IMR-90 (cell line): ENCODE data around the gene REXO1. TPM values are rescaled to one million over a fixed set of nuclear protein-coding genes. Genes with fewer than 3 reads are reported as not detected.

ENCODE experiments used
- ATAC-seq: fragments of 200-7000 bp; cut with Tn5 transposase; 2 replicates; pipeline ENCODE4 v1.9.1; 2020; ENCODE audit warnings: low read depth, mild to moderate bottlenecking, moderate library complexity
- BruUV-seq: library from RNA; stranded (reverse); fragments of 400-500 nt; replicated peaks from 2 replicates; lab custom pipeline; 2021; lab: Mats Ljungman, UMichigan
- CTCF ChIA-PET: fragments of 300-600 bp; formaldehyde crosslinking; extraction: SDS; loops from one replicate; lab custom pipeline; 2021; ENCODE audit warnings: antibody characterized with exemption; lab: Yijun Ruan, JAX
- POLR2A ChIA-PET: fragments of 300-600 bp; sonication (Branson Sonifier 250); formaldehyde crosslinking; loops from one replicate; lab custom pipeline; 2022; ENCODE audit warnings: antibody characterized with exemption; ENCODE audit not compliant: unreplicated experiment; lab: Charles Lee
- DNase-seq: peaks from one replicate; pipeline ENCODE4 v3.0.0; 2013
- H2AFZ ChIP-seq: replicated peaks from 2 replicates; pipeline ENCODE3; 2013; ENCODE audit warnings: low read length, mild to moderate bottlenecking; ENCODE audit not compliant: poor library complexity
- H2AK5ac ChIP-seq: 2 replicates; pipeline ENCODE4 v1.6.1; 2013; ENCODE audit warnings: low read depth, low read length, inconsistent platforms
- H2AK9ac ChIP-seq: replicated peaks from 2 replicates; pipeline ENCODE3; 2013; ENCODE audit warnings: mild to moderate bottlenecking, low read depth, low read length, moderate library complexity; ENCODE audit not compliant: poor library complexity
- H2BK120ac ChIP-seq: 2 replicates; pipeline ENCODE4 v1.6.1; 2013; ENCODE audit warnings: low read depth, low read length, inconsistent platforms
- H2BK15ac ChIP-seq: 3 replicates; pipeline ENCODE4 v1.6.1; 2013; ENCODE audit warnings: low read depth, low read length, inconsistent platforms
- H2BK20ac ChIP-seq: 2 replicates; pipeline ENCODE4 v1.6.1; 2013; ENCODE audit warnings: low read depth, mild to moderate bottlenecking, inconsistent platforms, low read length, moderate library complexity
- H2BK5ac ChIP-seq: 2 replicates; pipeline ENCODE4 v1.6.1; 2013; ENCODE audit warnings: mild to moderate bottlenecking, low read depth, low read length, inconsistent platforms; ENCODE audit not compliant: poor library complexity, severe bottlenecking
- H3K14ac ChIP-seq: replicated peaks from 2 replicates; pipeline ENCODE4 v1.6.1; 2013; ENCODE audit warnings: low read depth, low read length, inconsistent platforms
- H3K18ac ChIP-seq: 2 replicates; pipeline ENCODE4 v1.6.1; 2013; ENCODE audit warnings: low read depth, low read length, control low read depth
- H3K23ac ChIP-seq: 2 replicates; pipeline ENCODE4 v1.6.1; 2013; ENCODE audit warnings: low read depth, low read length, inconsistent platforms
- H3K27ac ChIP-seq: 2 replicates; pipeline ENCODE4 v1.5.1; 2013; ENCODE audit warnings: mild to moderate bottlenecking, control low read depth, low read length; ENCODE audit not compliant: insufficient read depth
- H3K27me3 ChIP-seq: 2 replicates; pipeline ENCODE4 v1.6.1; 2013; ENCODE audit warnings: low read length; ENCODE audit not compliant: control insufficient read depth, insufficient read depth
- H3K36me3 ChIP-seq: 2 replicates; pipeline ENCODE4 v1.6.1; 2013; ENCODE audit warnings: low read length, mixed read lengths; ENCODE audit not compliant: control insufficient read depth, insufficient read depth
- H3K4ac ChIP-seq: 2 replicates; pipeline ENCODE4 v1.6.1; 2013; ENCODE audit warnings: low read depth, low read length, inconsistent platforms
- H3K4me1 ChIP-seq: 2 replicates; pipeline ENCODE4 v1.6.1; 2013; ENCODE audit warnings: low read length, mixed read lengths; ENCODE audit not compliant: control insufficient read depth, insufficient read depth
- H3K4me2 ChIP-seq: 2 replicates; pipeline ENCODE4 v1.6.1; 2013; ENCODE audit warnings: low read depth, mild to moderate bottlenecking, control low read depth, low read length, moderate library complexity
- H3K4me3 ChIP-seq: 2 replicates; pipeline ENCODE4 v1.5.1; 2013; ENCODE audit warnings: low read depth, mild to moderate bottlenecking, control low read depth, low read length, moderate library complexity; ENCODE audit not compliant: insufficient read depth
- H3K56ac ChIP-seq: 2 replicates; pipeline ENCODE4 v1.6.1; 2013; ENCODE audit warnings: low read length, inconsistent platforms; ENCODE audit not compliant: insufficient read depth; ENCODE audit errors: extremely low read depth
- H3K79me1 ChIP-seq, 2 experiments: 2 replicates each; pipeline ENCODE4 v1.6.1; 2013; ENCODE audit warnings: low read length in 2 of 2, inconsistent platforms in 1 of 2, low read depth in 1 of 2
- H3K9ac ChIP-seq: 2 replicates; pipeline ENCODE4 v1.6.1; 2013; ENCODE audit warnings: low read depth, low read length, control low read depth
- H3K9me1 ChIP-seq: 2 replicates; pipeline ENCODE4 v1.6.1; 2013; ENCODE audit warnings: low read length, inconsistent platforms; ENCODE audit not compliant: insufficient read depth
- H3K9me3 ChIP-seq: 2 replicates; pipeline ENCODE4 v1.6.1; 2013; ENCODE audit warnings: low read length; ENCODE audit not compliant: control insufficient read depth, insufficient read depth
- H4K20me1 ChIP-seq: 2 replicates; pipeline ENCODE4 v1.6.1; 2013; ENCODE audit warnings: low read length, inconsistent platforms; ENCODE audit not compliant: insufficient read depth
- H4K5ac ChIP-seq: 2 replicates; pipeline ENCODE4 v1.6.1; 2013; ENCODE audit warnings: mild to moderate bottlenecking, low read depth, low read length, control low read depth
- H4K8ac ChIP-seq, 2 experiments: 2 replicates each; pipeline ENCODE4 v1.6.1; 2013; ENCODE audit warnings: low read depth in 2 of 2, low read length in 2 of 2, control low read depth in 1 of 2, inconsistent platforms in 1 of 2
- H4K91ac ChIP-seq: 2 replicates; pipeline ENCODE4 v1.6.1; 2013; ENCODE audit warnings: low read depth, low read length, inconsistent platforms; ENCODE audit not compliant: insufficient read depth
- BHLHE40 ChIP-seq: fragments of 150-350 bp; IDR thresholded peaks from 2 replicates; pipeline ENCODE4 v1.6.1; 2016; ENCODE audit warnings: mild to moderate bottlenecking, low read depth, low read length
- CEBPB ChIP-seq: IDR thresholded peaks from 2 replicates; pipeline ENCODE4 v1.6.1; 2012; ENCODE audit warnings: low read depth, low read length, improper control_type of control experiment
- CHD1 ChIP-seq: IDR thresholded peaks from 2 replicates; pipeline ENCODE4 v1.6.1; 2012; ENCODE audit warnings: low read depth, low read length, improper control_type of control experiment
- FOS ChIP-seq: fragments of 150-350 bp; IDR thresholded peaks from 2 replicates; pipeline ENCODE4 v1.6.1; 2016; ENCODE audit warnings: low read depth, low read length
- MAFK ChIP-seq: IDR thresholded peaks from 2 replicates; pipeline ENCODE4 v1.6.1; 2012; ENCODE audit warnings: low read depth, low read length, improper control_type of control experiment
- MAZ ChIP-seq: IDR thresholded peaks from 2 replicates; pipeline ENCODE4 v1.6.1; 2012; ENCODE audit warnings: low read depth, mild to moderate bottlenecking, low read length, improper control_type of control experiment, moderate library complexity, borderline replicate concordance
- MXI1 ChIP-seq: IDR thresholded peaks from 2 replicates; pipeline ENCODE4 v1.6.1; 2012; ENCODE audit warnings: low read depth, mild to moderate bottlenecking, low read length, moderate library complexity, borderline replicate concordance
- POLR2A ChIP-seq: IDR thresholded peaks from 2 replicates; pipeline ENCODE4 v1.6.1; 2012; ENCODE audit warnings: mild to moderate bottlenecking, low read depth, low read length
- RAD21 ChIP-seq: IDR thresholded peaks from 2 replicates; pipeline ENCODE4 v1.6.1; 2012; ENCODE audit warnings: low read length, improper control_type of control experiment
- RCOR1 ChIP-seq: IDR thresholded peaks from 2 replicates; pipeline ENCODE4 v1.6.1; 2012; ENCODE audit warnings: mild to moderate bottlenecking, low read length, improper control_type of control experiment; ENCODE audit not compliant: insufficient replicate concordance
- RFX5 ChIP-seq: IDR thresholded peaks from 2 replicates; pipeline ENCODE4 v1.8.0; 2012; ENCODE audit warnings: low read depth, mild to moderate bottlenecking, low read length, moderate library complexity
- SMC3 ChIP-seq: fragments of 150-350 bp; IDR thresholded peaks from 2 replicates; pipeline ENCODE4 v1.6.1; 2016; ENCODE audit warnings: low read depth, mild to moderate bottlenecking, antibody characterized with exemption, low read length, moderate library complexity
- WGBS, 2 experiments: methylation state at CpG; one replicate each; pipeline versions ENCODE4 v1.1.5 to v1.1.7; 2013; ENCODE audit warnings: missing lambda C conversion rate in 2 of 2; ENCODE audit not compliant: insufficient read length in 1 of 2; ENCODE audit errors: extremely low coverage in 2 of 2; 5-methylcytosine and 5-hydroxymethylcytosine counted together
- dilution Hi-C: fragments of 300-500 bp; cut with HindIII; formaldehyde crosslinking; loops from one replicate; pipeline ENCODE4 v1.14.3; 2018; ENCODE audit warnings: low sequenced_read_pairs; ENCODE audit not compliant: unreplicated experiment
- in situ Hi-C: fragments of 300-500 bp; cut with MboI; formaldehyde crosslinking; loops from 3 replicates; pipeline ENCODE4 v1.14.3; 2019; ENCODE audit warnings: low sequenced_read_pairs, inconsistent platforms, mixed read lengths
- intact Hi-C: fragments of 100-400 bp; cut with micrococcal nuclease; formaldehyde crosslinking; loops from 2 replicates; pipeline ENCODE4 v1.10.0; 2022
- polyA plus RNA-seq, 3 experiments: library from polyadenylated mRNA; depleted of rRNA; stranded (reverse); fragments of >200 nt; gene quantifications; 2 replicates each; pipeline ENCODE4 v1.2.3, GENCODE V29; 2012; ENCODE audit warnings: low replicate concordance in 1 of 3
- total RNA-seq: library from RNA; depleted of rRNA; stranded (reverse); fragments of >200 nt; gene quantifications from 2 replicates; pipeline ENCODE4 v1.2.3, GENCODE V29; 2012
- TF ChIP-seq, protein P1 (sequence below): fragments of 150-350 bp; IDR thresholded peaks from 2 replicates; pipeline ENCODE4 v1.6.1; 2016; ENCODE audit warnings: low read depth, mild to moderate bottlenecking, low read length, moderate library complexity, borderline replicate concordance
- TF ChIP-seq, protein P2 (sequence below): conservative IDR thresholded peaks from 2 replicates; pipeline ENCODE4 v1.5.1; 2012; ENCODE audit warnings: mild to moderate bottlenecking, low read depth, low read length, improper control_type of control experiment
- TF ChIP-seq, protein P3 (sequence below): fragments of 150-350 bp; IDR thresholded peaks from 2 replicates; pipeline ENCODE4 v1.6.1; 2017; ENCODE audit warnings: mild to moderate bottlenecking, antibody characterized with exemption, low read length, low read depth

Gene REXO1
- total and polyA plus RNA-seq, 2 of the 4 experiments (the other 2 are of a cell fraction): 1.4 to 63.7 TPM

DNA sequence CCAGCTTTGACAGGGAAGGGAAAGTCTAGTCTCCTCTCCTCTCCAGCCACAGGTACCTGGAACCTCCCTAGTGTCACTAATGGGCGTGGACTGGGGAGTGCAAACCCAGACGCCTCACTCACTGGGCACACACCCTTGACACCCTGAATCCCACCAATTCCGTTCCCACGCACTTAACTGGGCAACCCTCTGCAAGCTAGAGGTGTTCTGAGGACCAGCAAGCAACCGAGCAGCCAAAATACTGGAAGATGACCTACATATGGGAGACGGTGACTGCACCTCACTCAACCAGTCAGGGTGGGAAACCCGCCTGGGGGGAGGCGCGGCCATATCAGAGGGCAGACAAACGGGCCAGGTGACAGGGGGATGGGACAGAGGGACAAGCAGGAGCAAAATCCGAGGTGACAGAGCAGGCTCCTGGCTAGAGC is 36.0 kb upstream of the REXO1 start:
- peak overlapping the region; percentile 63 for H3K14ac ChIP-seq
- H3K18ac ChIP-seq: no peak overlapping the region
- peak overlapping the region; percentile 85; the same call in 1 of the 2 replicates for H2AK5ac ChIP-seq
- in situ Hi-C loops: no loop called here
- H2AFZ ChIP-seq: peak overlapping the region; percentile 69
- no peak overlapping the region for H2BK20ac ChIP-seq
- POLR2A ChIA-PET: no interaction called here
- no peak overlapping the region for H2BK5ac ChIP-seq
- H3K23ac ChIP-seq: peak overlapping the region; percentile 92
- WGBS, 2 experiments: 15% methylated on average over 4 of the region's 11 CpGs; no CpG with 5 or more reads in 1 of the 2 experiments
- H2BK120ac ChIP-seq: no peak overlapping the region
- peak overlapping the region; percentile 99 for H2AK9ac ChIP-seq
- ATAC-seq (no peak; the same call in 1 of the 2 replicates), DNase-seq (no peak)
- H3K27ac ChIP-seq: peak overlapping the region; percentile 89
- BruUV-seq: no TSS peak
- H3K79me1 ChIP-seq: peaks cover 4 to 44% of the 10 kb centered on the region in 2 experiments
- H3K36me3 ChIP-seq: peaks cover 12% of the 10 kb centered on the region; the same call in 1 of the 2 replicates
- CTCF ChIA-PET: no interaction called here
- H4K8ac ChIP-seq: no peak overlapping the region; a peak in 1 of 4 replicates
- H3K4me2 ChIP-seq: peak overlapping the region; percentile 99
- peaks cover 24% of the 10 kb centered on the region for H3K4me1 ChIP-seq
- peaks cover 18% of the 10 kb centered on the region for H3K9me1 ChIP-seq
- dilution Hi-C loops: no loop called here
- no peak overlapping the region for H2BK15ac ChIP-seq
- peak overlapping the region; percentile 99 for H3K4me3 ChIP-seq
- H3K27me3 ChIP-seq: no peaks in the 10 kb centered on the region
- no peak for TF ChIP-seq FOS
- TF ChIP-seq, protein P1, sequence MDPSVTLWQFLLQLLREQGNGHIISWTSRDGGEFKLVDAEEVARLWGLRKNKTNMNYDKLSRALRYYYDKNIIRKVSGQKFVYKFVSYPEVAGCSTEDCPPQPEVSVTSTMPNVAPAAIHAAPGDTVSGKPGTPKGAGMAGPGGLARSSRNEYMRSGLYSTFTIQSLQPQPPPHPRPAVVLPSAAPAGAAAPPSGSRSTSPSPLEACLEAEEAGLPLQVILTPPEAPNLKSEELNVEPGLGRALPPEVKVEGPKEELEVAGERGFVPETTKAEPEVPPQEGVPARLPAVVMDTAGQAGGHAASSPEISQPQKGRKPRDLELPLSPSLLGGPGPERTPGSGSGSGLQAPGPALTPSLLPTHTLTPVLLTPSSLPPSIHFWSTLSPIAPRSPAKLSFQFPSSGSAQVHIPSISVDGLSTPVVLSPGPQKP: no peak
- no peak for TF ChIP-seq SMC3
- TF ChIP-seq MAFK: no peak
- TF ChIP-seq, protein P2, sequence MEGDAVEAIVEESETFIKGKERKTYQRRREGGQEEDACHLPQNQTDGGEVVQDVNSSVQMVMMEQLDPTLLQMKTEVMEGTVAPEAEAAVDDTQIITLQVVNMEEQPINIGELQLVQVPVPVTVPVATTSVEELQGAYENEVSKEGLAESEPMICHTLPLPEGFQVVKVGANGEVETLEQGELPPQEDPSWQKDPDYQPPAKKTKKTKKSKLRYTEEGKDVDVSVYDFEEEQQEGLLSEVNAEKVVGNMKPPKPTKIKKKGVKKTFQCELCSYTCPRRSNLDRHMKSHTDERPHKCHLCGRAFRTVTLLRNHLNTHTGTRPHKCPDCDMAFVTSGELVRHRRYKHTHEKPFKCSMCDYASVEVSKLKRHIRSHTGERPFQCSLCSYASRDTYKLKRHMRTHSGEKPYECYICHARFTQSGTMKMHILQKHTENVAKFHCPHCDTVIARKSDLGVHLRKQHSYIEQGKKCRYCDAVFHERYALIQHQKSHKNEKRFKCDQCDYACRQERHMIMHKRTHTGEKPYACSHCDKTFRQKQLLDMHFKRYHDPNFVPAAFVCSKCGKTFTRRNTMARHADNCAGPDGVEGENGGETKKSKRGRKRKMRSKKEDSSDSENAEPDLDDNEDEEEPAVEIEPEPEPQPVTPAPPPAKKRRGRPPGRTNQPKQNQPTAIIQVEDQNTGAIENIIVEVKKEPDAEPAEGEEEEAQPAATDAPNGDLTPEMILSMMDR: no peak
- no peak for TF ChIP-seq RAD21
- TF ChIP-seq MXI1: no peak
- TF ChIP-seq, protein P3, sequence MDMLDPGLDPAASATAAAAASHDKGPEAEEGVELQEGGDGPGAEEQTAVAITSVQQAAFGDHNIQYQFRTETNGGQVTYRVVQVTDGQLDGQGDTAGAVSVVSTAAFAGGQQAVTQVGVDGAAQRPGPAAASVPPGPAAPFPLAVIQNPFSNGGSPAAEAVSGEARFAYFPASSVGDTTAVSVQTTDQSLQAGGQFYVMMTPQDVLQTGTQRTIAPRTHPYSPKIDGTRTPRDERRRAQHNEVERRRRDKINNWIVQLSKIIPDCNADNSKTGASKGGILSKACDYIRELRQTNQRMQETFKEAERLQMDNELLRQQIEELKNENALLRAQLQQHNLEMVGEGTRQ: no peak
- no peak for TF ChIP-seq RCOR1
- no peak for TF ChIP-seq CHD1
- TF ChIP-seq CEBPB: no peak
- no peak for TF ChIP-seq POLR2A
- TF ChIP-seq RFX5: no peak
- no peak for TF ChIP-seq MAZ
- no peak for TF ChIP-seq BHLHE40
- H3K9me3 ChIP-seq: no peaks in the 10 kb centered on the region
- H3K4ac ChIP-seq: peak overlapping the region; percentile 66
- H3K9ac ChIP-seq: peak overlapping the region; percentile 97
- intact Hi-C loops: no loop called here
- H4K20me1 ChIP-seq: peaks cover 46% of the 10 kb centered on the region
- H4K91ac ChIP-seq: no peak overlapping the region
- H3K56ac ChIP-seq: no peak overlapping the region
- no peak overlapping the region for H4K5ac ChIP-seq
